Measurements from ENCODE around the gene JAKMIP1.

DNA sequence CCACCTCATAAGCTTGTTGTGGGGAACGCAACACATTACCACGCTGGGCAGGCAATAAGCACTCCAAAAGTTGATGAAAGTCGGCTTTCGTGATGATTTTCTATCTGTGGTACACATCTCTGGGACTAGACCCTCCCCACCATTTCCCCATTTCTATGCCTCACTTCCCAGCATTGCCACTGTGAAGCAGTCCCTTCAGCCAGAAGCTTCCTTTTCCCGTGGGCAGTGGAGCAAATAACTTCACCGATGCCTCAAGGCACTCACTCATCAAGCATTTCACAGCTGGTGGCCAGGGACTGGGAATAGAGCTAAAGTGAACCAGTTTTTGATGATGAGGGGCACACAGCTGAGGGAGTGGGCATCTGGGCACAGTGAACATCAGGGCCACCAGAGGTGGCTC is 201.0 kb downstream of the JAKMIP1 start:
- TF ChIP-seq, protein P1, sequence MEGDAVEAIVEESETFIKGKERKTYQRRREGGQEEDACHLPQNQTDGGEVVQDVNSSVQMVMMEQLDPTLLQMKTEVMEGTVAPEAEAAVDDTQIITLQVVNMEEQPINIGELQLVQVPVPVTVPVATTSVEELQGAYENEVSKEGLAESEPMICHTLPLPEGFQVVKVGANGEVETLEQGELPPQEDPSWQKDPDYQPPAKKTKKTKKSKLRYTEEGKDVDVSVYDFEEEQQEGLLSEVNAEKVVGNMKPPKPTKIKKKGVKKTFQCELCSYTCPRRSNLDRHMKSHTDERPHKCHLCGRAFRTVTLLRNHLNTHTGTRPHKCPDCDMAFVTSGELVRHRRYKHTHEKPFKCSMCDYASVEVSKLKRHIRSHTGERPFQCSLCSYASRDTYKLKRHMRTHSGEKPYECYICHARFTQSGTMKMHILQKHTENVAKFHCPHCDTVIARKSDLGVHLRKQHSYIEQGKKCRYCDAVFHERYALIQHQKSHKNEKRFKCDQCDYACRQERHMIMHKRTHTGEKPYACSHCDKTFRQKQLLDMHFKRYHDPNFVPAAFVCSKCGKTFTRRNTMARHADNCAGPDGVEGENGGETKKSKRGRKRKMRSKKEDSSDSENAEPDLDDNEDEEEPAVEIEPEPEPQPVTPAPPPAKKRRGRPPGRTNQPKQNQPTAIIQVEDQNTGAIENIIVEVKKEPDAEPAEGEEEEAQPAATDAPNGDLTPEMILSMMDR (IDR thresholded peaks at IDR 0.05; ENCODE audit: low read depth, low read length, poor library complexity, severe bottlenecking): no peak
- no peak for TF ChIP-seq EZH2phosphoT487 (IDR thresholded peaks at IDR 0.05; ENCODE audit: borderline replicate concordance, low read length)
